GM19372 (cell line): ENCODE data around the gene C10orf105.

ENCODE experiments used
- ATAC-seq: cut with Tn5 transposase; IDR thresholded peaks from one replicate; pipeline ENCODE4 v1.9.1; 2021; ENCODE audit warnings: mild to moderate bottlenecking, low read depth, moderate library complexity; ENCODE audit not compliant: unreplicated experiment

The C10orf105 gene

GRCh38 chr10:71752391-71753090 lies 33.0 kb upstream of the C10orf105 start:
- ATAC-seq: no peak

GRCh38 chr10:71751515-71752224 lies 32.1 kb upstream of the C10orf105 start:
- ATAC-seq: no peak

DNA sequence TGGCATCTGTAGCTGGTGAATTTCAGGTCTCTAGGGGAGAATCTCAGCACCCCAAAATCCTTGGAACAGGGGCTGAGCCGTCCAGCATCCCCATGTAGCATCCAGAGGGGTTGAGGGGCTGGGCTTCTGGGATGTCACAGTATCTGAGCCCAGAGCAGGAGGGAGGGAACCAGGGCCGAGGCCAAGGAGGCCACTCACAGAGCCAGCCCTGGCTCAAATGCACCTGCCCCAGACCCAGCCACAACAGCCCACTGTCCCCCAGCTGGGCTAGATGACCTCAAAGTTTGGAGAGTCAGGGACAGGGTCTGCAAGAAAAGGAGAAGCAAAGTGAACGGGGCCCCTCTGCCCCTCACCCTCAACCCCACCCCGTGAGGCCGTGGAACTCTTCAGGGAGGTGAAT lies 31.4 kb upstream of the C10orf105 start:
- ATAC-seq: no peak

- no peak for ATAC-seq
Measured at GRCh38 chr10:71750124-71750841, 30.7 kb upstream of the C10orf105 start.

- ATAC-seq: no peak
Measured at GRCh38 chr10:71749396-71749795, 29.8 kb upstream of the C10orf105 start.

DNA sequence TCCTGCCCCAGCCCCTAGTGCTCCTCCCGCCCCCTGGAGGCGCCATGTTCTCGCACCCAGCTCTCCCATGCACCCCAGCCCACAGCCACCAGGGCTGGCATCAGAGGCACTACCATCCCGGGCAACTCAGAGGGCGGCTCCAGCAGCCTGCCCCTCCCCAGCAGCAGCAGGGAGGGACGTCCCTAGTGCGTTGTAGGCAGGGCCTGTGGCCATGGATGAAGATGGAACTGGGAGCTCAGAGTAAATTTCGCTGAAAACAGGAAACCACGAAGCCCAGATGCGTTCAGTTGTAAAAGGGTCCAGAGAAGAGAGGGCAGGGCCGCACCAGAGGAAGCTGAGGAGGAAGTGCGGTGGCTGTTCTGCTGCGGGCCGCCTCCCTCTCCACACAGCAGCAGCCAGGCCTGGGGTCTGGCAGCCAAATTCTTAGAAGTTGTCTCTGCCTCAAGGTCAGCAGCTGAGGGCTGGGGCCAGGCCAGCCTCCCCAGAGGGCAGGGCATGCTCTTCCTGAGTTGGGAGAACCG lies 29.2 kb upstream of the C10orf105 start:
- ATAC-seq: peak; percentile 72

- no peak for ATAC-seq
Measured at GRCh38 chr10:71747551-71748523, 28.3 kb upstream of the C10orf105 start.

GRCh38 chr10:71747039-71747531 lies 27.5 kb upstream of the C10orf105 start:
- ATAC-seq: no peak

DNA sequence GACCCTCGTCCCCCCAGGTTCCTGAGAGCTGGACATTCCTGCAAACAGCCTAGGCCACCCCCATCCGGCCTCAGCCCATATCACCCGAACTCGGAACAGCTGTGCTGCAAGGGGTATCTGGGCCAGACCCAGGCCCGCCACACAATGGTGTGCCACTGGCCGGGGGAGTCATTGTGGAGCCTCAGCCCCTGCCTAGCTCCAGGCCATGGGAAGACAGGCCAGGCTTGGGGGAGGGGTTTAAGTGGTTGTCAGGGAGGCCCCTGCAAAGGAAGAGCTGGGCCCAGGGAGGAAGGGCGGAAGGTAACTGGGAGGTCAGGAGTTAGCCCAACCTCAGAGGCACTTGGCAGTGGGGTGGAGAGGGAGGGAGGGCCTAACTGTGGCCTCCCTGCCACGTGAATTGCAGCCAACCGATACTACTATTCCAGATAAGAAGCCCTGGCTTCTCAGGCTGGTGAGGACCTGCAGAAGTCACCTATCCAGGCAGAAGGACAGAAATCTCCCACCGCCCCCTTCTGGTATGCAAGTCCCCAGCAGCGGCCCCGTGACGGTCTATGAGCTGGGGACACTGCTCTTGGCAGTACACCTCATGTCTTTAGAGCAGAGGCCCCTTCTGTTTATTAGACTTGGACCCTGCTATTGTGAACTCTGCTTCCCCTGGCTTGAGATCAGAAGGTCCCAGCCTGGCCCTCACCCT lies 26.9 kb upstream of the C10orf105 start:
- ATAC-seq: no peak

DNA sequence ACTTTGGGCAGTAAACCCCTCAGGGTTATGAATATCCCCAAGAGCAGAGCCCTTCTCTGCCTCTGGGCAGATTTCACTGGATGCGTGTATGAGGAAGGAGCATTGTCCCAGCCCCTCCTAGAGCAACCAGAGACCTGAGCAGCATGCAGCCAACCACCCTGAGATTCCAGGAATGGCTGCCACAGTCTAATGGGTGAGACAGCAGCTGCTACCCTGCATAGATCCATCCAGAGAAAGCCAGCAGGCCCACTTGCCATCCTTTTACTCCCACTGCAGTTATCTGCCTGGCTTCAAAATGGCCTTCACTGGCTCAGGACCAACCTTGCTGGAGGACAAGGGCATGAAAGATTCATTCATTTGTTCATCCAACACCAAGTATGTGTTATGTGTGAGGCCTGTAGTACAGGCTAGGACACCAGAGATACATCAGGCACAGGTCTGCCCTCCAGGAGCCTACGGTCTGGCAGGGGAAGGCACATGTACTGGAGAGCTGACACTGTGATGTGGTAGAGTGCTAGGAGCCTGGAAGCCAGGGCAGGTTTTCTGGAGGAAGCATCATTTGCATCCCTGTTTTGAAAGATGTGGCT lies 26.2 kb upstream of the C10orf105 start:
- no peak for ATAC-seq

DNA sequence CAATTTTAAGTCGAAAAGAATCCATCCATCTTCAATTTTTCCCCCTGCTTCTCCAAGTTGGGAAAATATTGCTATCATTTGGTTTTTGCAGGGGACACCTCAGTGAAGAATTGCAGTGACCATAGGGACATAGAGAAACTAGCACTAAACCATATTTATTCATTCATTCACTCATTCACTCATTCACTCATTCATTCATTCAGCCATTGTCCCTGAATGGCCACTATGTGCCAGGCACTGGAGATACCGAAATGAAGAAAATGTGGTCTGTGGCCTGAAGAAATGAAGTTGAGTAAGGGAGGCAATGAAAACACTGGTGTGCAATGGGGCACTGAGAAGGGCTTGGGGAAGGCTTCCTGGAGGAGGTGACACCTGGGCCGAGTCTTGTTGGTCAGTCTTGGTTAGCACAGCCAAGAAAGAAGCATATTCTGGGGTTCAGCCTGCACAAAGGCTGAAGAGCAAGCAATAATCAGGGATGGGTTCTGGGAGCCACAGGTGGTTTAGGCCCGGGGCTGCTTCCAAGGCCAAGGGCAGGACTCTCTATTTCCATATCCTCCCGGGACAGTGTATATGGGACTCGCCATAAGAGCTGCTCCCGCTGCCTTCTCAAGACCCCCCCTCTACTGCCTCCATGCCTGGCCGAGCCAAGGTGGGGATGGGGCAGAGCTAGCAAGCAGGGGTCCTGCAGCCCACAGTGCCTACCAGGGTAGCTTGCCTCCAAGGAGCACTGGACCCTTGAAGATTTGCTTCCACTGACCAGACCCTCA lies 25.5 kb upstream of the C10orf105 start:
- no peak for ATAC-seq

DNA sequence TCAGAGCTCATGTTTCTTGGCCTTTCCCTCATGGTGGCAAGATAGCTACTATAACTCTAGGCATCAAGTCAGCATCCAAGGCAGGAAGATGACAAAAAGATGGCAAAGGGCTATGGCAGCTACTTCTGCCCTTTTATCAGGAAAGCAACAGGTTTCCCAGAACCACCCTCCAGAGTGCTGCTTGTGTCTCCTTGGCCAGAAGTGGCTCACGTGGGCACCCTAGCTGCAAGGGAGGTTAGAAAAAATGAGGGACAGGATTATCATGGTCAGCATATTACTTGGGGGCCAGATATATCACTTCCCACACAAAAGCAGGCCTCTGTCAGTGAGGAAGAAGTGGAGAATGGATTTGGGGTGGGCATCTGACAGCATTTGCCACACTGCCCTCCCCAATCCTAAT lies 24.3 kb upstream of the C10orf105 start:
- ATAC-seq: no peak

GRCh38 chr10:71743089-71743838 lies 23.7 kb upstream of the C10orf105 start:
- ATAC-seq: no peak

DNA sequence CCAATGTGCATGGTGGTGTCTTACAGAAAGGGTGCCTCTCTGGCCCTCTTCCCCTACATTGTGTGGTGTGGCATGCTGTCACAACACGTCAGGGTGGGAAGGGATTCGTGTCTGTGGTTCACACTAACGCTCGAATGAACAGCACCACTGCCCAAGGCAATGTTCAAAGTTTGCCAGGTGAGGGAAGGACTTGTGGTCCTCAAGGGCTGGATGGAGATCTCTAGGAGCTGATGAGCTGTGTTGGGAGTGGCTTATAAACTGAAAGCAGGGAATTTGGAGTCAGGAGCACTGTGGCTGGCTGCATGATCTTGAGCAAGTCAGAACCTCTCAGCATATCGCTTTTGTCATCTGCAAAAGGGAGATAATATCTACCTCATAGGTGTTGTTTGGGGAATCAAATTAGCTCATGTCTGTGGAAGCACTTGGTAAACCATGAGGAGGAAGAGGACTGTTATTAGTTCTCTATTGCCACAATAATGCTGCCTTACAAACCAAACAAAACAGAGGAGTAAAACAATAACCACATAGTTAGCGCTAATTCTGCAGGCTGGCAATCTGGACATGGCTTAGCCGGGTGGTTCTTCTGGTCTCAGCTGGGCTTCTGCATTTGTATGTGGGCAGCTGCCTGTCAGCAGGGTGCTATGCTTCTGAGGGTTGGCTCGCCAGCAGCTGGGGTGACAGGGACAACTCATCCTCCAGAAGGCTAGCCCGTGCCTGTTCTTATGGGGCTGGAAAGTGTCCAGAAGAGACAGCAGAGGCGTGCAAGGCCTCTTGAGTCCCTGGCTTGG lies 22.9 kb upstream of the C10orf105 start:
- no peak for ATAC-seq

DNA sequence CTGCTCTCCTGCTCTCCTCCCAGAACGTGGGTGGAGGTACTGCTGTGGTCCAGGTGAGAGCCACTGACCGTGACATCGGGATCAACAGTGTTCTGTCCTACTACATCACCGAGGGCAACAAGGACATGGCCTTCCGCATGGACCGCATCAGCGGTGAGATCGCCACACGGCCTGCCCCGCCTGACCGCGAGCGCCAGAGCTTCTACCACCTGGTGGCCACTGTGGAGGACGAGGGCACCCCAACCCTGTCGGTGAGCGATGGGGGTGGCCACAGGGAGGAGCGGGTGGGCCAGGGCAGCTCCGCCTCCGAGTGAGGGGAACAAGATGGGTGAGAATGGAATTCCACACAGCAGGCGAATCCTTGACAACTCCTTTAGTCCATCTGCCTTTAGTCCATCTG lies 22.1 kb upstream of the C10orf105 start:
- no peak for ATAC-seq

- no peak for ATAC-seq
Measured at GRCh38 chr10:71741029-71741428, 21.5 kb upstream of the C10orf105 start.
